Thyroid gland (tissue), 4 donors: ENCODE data around the gene RASSF9.

ENCODE experiments used
- CTCF ChIP-seq, 6 experiments: fragments of 200-600 bp in 3 of 6; fragments of 450-650 bp in 3 of 6; sonication (generic) in 3 of 6; IDR thresholded peaks; one replicate each; pipeline ENCODE4 v1.5.1; 2016 to 2019; ENCODE audit warnings: antibody characterized with exemption in 6 of 6, mild to moderate bottlenecking in 2 of 6, inconsistent platforms in 1 of 6, moderate library complexity in 1 of 6
- POLR2A ChIP-seq, 2 donors: fragments of 450-650 bp; IDR thresholded peaks; one replicate each; pipeline ENCODE4 v1.6.1; 2017; ENCODE audit warnings: antibody characterized with exemption in 2 of 2, mild to moderate bottlenecking in 2 of 2, moderate library complexity in 1 of 2

DNA sequence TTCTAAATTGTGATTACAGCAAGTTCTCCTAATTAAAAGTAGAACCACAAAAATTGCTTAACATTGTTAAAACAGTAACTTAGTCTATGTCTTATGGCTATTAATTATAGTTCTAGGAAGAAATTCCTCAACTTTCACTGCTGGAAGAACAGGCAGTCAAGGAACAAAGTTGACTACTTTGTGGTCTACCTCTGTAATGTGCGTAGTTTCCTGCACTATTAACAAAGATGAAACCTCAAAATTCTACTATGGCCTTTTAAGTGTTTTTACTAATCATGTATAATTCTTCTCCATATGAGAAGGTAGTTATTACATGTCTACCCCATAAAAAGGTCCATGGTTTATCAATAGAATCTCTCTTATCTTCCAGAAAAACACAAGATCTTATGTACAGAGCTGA is 7.6 kb downstream of the RASSF9 start:
- no peak for TF ChIP-seq CTCF (IDR thresholded peaks at IDR 0.05)
- TF ChIP-seq POLR2A (IDR thresholded peaks at IDR 0.05) = no peak
